Measurements from ENCODE around the gene CDC42SE2. TPM values are rescaled to one million over a fixed set of nuclear protein-coding genes. Genes with fewer than 3 reads are reported as not detected.

CDC42SE2 gene
- total RNA-seq, 1 donor from 2014 or later: 24.1 TPM

DNA sequence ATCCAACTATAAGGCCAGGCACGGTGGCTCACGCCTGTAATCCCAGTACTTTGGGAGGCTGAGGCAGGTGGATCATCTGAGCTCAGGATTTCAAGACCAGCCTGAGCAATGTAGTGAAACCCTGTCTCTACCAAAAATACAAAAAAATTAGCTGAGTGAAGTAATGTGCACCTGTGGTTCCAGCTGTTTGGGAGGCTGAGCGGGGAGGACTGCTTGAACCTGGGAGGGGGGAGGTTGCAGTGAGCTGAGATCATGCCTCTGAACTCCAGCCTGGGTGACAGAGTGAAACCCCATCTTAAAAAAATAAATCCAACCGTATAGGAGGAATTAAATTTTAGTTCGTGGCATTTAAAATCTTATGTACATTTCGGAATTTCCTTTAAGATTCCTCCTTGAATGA, 123.4 kb downstream of the CDC42SE2 start:
- Mint-ChIP-seq H3K4me3 (no peak overlapping the region), H3K36me3 (ENCODE audit: low read depth) (peaks cover 8% of the 10 kb centered on the region), H3K9me3 (no peaks in the 10 kb centered on the region), H3K27ac (ENCODE audit: unreplicated experiment) (no peak overlapping the region), H3K4me1 (peaks cover 24% of the 10 kb centered on the region), H3K27me3 (ENCODE audit: low read depth) (no peaks in the 10 kb centered on the region)
- TF ChIP-seq, protein P1, sequence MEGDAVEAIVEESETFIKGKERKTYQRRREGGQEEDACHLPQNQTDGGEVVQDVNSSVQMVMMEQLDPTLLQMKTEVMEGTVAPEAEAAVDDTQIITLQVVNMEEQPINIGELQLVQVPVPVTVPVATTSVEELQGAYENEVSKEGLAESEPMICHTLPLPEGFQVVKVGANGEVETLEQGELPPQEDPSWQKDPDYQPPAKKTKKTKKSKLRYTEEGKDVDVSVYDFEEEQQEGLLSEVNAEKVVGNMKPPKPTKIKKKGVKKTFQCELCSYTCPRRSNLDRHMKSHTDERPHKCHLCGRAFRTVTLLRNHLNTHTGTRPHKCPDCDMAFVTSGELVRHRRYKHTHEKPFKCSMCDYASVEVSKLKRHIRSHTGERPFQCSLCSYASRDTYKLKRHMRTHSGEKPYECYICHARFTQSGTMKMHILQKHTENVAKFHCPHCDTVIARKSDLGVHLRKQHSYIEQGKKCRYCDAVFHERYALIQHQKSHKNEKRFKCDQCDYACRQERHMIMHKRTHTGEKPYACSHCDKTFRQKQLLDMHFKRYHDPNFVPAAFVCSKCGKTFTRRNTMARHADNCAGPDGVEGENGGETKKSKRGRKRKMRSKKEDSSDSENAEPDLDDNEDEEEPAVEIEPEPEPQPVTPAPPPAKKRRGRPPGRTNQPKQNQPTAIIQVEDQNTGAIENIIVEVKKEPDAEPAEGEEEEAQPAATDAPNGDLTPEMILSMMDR (conservative IDR thresholded peaks at IDR 0.05): no peak
- DNase-seq (ENCODE audit: low read depth, low spot score): no peak

DNA sequence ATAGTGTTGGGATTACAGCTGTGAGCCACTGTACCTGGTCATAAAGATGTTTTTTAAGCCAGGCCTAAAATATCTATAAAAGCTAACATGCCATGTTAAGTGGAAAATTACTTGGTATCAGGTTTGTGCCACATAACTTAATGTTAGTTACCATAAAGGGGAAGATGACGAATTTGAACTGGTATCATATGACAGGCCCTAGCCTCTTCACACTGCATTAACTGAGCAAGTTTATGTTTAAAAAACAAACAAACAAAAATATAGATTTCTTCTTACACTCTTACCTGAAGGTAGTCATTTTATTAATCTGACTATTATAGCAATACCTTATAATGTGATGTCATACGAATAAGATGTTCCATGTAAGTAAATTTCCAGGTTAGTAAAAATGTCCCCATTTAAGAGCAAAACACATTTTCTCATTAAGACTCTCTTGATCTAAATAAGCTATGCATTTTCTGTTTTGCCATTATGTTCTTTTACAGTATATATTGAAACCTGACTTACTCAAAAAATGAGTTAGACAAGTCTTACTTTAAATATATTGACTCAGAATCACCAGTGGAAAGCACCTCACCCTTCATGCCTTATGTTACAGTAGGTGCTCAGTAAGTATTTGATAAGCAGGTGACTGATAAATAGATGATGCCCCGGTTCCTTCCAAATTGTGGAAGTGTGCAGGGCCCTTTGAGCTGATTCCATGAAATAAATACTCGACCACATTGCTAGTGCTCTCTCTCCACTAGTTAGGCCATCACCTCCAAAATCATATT, 125.4 kb downstream of the CDC42SE2 start:
- Mint-ChIP-seq H3K4me1 (peaks cover 14% of the 10 kb centered on the region), H3K27ac (ENCODE audit: unreplicated experiment) (no peak overlapping the region), H3K27me3 (ENCODE audit: low read depth) (no peaks in the 10 kb centered on the region), H3K36me3 (ENCODE audit: low read depth) (peaks cover 8% of the 10 kb centered on the region), H3K4me3 (no peak overlapping the region), H3K9me3 (no peaks in the 10 kb centered on the region)
- DNase-seq (ENCODE audit: low read depth, low spot score): no peak
- TF ChIP-seq, protein P1 (conservative IDR thresholded peaks at IDR 0.05): no peak

DNA sequence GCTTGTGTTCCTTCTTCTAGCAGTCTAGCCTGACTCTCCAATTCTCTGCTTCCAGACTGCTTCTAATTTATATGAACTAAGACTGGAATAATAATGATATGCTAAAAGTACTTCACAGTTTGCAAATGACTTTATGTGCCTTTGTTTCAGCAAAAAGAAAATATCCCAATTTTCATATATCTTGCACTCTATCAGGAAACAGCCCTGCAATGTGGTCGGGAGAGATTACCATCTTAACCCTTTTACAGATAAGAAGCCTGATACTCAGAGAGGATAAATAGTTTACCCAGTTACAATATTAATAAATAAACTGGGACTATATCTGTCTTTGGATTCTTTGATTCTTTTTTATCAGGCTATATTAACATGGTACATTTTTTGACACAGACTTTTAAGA, 126.0 kb downstream of the CDC42SE2 start:
- Mint-ChIP-seq H3K36me3 (ENCODE audit: low read depth) (peaks cover 8% of the 10 kb centered on the region), H3K27ac (ENCODE audit: unreplicated experiment) (no peak overlapping the region), H3K27me3 (ENCODE audit: low read depth) (no peaks in the 10 kb centered on the region), H3K4me1 (peaks cover 14% of the 10 kb centered on the region), H3K4me3 (no peak overlapping the region), H3K9me3 (no peaks in the 10 kb centered on the region)
- TF ChIP-seq, protein P1 (conservative IDR thresholded peaks at IDR 0.05): no peak
- DNase-seq (ENCODE audit: low read depth, low spot score): no peak

DNA sequence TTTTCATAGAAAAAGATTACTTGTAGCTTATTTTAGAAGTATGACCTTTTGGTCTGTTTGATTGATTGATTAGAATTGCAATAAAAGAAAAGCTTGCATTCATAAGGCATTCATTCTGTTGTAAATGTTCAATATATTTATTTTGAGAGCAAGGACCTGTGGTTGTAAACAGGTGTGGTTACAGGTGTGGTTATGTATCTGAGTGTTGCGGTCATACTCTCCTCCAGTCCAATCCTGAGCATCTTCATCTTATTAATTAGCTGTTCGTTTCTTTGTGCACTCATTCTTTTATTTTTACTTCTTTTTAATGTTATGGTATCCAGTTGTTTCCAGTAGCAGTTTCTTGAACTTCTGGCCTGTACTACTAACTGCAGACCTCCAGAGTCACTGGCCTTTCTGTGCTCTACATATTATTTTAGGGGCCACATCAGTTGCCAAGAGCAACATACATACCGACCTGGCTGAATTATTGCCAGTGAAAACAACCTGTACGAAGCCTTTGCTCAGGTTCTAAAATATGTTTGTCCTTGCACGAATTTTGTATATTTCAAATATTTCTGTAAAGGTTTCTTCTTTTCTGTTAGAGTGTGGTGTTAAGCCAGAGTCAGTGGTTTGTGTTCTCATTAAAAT, 128.7 kb downstream of the CDC42SE2 start:
- Mint-ChIP-seq H3K27ac (ENCODE audit: unreplicated experiment) (no peak overlapping the region), H3K36me3 (ENCODE audit: low read depth) (peaks cover 20% of the 10 kb centered on the region), H3K4me3 (no peak overlapping the region), H3K27me3 (ENCODE audit: low read depth) (no peaks in the 10 kb centered on the region), H3K4me1 (peaks cover 4% of the 10 kb centered on the region), H3K9me3 (no peaks in the 10 kb centered on the region)
- DNase-seq (ENCODE audit: low read depth, low spot score): no peak
- TF ChIP-seq, protein P1 (conservative IDR thresholded peaks at IDR 0.05): no peak

DNA sequence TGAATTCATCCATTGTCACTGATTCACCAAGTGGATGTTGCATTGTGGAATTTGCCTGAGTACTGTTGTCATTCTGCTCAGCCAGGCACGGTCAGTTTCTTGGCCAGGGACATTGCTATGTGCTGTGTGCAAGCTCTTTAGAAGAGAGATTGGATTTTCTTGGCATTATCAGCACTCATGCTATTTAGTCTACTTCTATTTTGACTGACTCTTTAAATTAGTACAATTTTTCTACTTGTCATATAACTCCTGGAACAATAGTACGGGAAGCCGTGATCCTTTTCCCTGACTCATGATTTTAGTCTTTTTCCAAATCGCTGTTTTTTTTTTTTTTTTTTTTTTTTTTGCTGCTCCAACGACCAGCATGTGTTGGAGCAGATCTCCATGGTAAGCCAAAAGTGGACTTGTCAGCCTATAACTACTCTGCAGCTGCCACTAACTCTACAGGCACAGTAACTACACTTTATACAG, 129.7 kb downstream of the CDC42SE2 start:
- Mint-ChIP-seq H3K36me3 (ENCODE audit: low read depth) (peaks cover 24% of the 10 kb centered on the region), H3K4me3 (no peak overlapping the region), H3K4me1 (peaks cover 4% of the 10 kb centered on the region), H3K27me3 (ENCODE audit: low read depth) (no peaks in the 10 kb centered on the region), H3K9me3 (no peaks in the 10 kb centered on the region), H3K27ac (ENCODE audit: unreplicated experiment) (no peak overlapping the region)
- TF ChIP-seq, protein P1 (conservative IDR thresholded peaks at IDR 0.05): no peak
- no peak for DNase-seq (ENCODE audit: low read depth, low spot score)
